ENCODE data around the gene OR4D1. TPM values are rescaled to one million over a fixed set of nuclear protein-coding genes. Genes with fewer than 3 reads are reported as not detected.

OR4D1 gene
- total and polyA plus RNA-seq, 2 of the 13 experiments (the other 11 are each of a cell fraction or from before 2014, with no cell fraction given): not detected

GRCh38 chr17:58172369-58173071 is 24.3 kb downstream of the OR4D1 start (continued):
- TF ChIP-seq ZNF318 (CRISPR knock-in tag; IDR thresholded peaks at IDR 0.05): no peak
- TF ChIP-seq RARG (CRISPR knock-in tag; IDR thresholded peaks at IDR 0.05; ENCODE audit: low read depth): no peak

GRCh38 chr17:58174871-58175270 is 26.7 kb downstream of the OR4D1 start:
- DNase-seq (ENCODE audit: low spot score): no peak
- ATAC-seq: no peak
- H3K27ac ChIP-seq (ENCODE audit: extremely low read length, insufficient read depth, low read length): no peak overlapping the region
- in situ Hi-C loops (cut with HindIII; ENCODE audit: extremely low pct_ligation_motif_present, low pct_unique_long_range_greater_than_20kb): no loop called here
- intact Hi-C loops (cut with micrococcal nuclease; ENCODE audit: unreplicated experiment): no loop called here
- no peak overlapping the region for H3K4me2 ChIP-seq (ENCODE audit: low read depth, low read length)
- H3K9ac ChIP-seq (ENCODE audit: insufficient read depth, low read depth, low read length): no peak overlapping the region
- no TSS peak for BruUV-seq (replicated peaks)
- H4K20me1 ChIP-seq (ENCODE audit: insufficient read depth, low read length): no peaks in the 10 kb centered on the region
- H3K79me2 ChIP-seq (ENCODE audit: insufficient read depth, low read length): no peaks in the 10 kb centered on the region
- H3K36me3 ChIP-seq (replicated peaks in 1 of 2; ENCODE audit: control insufficient read depth in 1 of 2, insufficient read depth in 2 of 2, low read length in 2 of 2): no peaks in the 10 kb centered on the region
- ChIA-PET CTCF (ENCODE audit: low intra/inter-chr PET ratio, low total read pairs) (no interaction called here), POLR2A (no interaction called here)
- H2AFZ ChIP-seq (ENCODE audit: low read length): no peak overlapping the region
- FAIRE-seq: no peak
- peaks cover 2 to 22% of the 10 kb centered on the region in 2 experiments; a peak in 4 of 5 replicates for H3K27me3 ChIP-seq (ENCODE audit: control insufficient read depth in 1 of 2, insufficient read depth in 2 of 2, low read length in 2 of 2)
- no peaks in the 10 kb centered on the region for H3K4me1 ChIP-seq (ENCODE audit: insufficient read depth, low read length)
- WGBS (ENCODE audit: low lambda C conversion rate): 4% methylated on average over 3 of the region's 3 CpGs
- no peak overlapping the region for H3K4me3 ChIP-seq (replicated peaks in 1 of 3; ENCODE audit: insufficient read depth in 1 of 3, low read depth in 2 of 3, low read length in 3 of 3)
- H3K9me3 ChIP-seq (ENCODE audit: low read length): no peaks in the 10 kb centered on the region
- TF ChIP-seq NCOA5 (CRISPR knock-in tag; IDR thresholded peaks at IDR 0.05): no peak
- TF ChIP-seq CREB1 (IDR thresholded peaks at IDR 0.05): peak; percentile 32; the same call in 1 of the 2 replicates
- no peak for TF ChIP-seq CREB1 (CRISPR knock-in tag; IDR thresholded peaks at IDR 0.05)
- no peak for TF ChIP-seq ZMYM3 (CRISPR knock-in tag; IDR thresholded peaks at IDR 0.05)
- TF ChIP-seq SCMH1 (CRISPR knock-in tag; IDR thresholded peaks at IDR 0.05; ENCODE audit: borderline replicate concordance): no peak
- no peak for TF ChIP-seq SNAPC2 (CRISPR knock-in tag; IDR thresholded peaks at IDR 0.05)
- TF ChIP-seq RERE (CRISPR knock-in tag; IDR thresholded peaks at IDR 0.05; ENCODE audit: low read depth): no peak
- no peak for TF ChIP-seq TAF1 (CRISPR knock-in tag; IDR thresholded peaks at IDR 0.05)

Data from HepG2 (cell line).